8988T (cell line): ENCODE measurements around the gene RBBP4.

ENCODE experiments used
- DNase-seq: peaks from one replicate; pipeline ENCODE4 v3.0.0; 2011

RBBP4 gene

DNA sequence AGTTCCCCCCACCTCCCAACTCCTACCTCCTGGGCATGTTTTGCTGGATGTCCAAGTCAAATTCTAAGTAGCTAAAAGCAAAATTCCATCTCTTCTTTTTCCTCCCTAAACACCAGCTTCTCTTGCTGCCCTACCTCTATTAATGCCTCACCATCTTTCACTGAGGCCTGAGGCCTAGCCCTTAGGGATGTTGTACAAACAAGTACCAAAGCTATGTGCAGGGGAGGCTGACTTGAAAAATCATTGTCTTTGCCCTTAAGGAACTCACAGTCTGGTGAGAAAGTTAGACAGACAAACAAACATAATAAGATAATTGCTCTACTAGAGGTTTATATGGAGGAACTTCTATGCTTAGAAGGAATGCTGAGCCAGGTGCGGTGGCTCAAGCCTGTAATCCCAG lies 76.9 kb downstream of the RBBP4 start:
- DNase-seq = no peak

DNA sequence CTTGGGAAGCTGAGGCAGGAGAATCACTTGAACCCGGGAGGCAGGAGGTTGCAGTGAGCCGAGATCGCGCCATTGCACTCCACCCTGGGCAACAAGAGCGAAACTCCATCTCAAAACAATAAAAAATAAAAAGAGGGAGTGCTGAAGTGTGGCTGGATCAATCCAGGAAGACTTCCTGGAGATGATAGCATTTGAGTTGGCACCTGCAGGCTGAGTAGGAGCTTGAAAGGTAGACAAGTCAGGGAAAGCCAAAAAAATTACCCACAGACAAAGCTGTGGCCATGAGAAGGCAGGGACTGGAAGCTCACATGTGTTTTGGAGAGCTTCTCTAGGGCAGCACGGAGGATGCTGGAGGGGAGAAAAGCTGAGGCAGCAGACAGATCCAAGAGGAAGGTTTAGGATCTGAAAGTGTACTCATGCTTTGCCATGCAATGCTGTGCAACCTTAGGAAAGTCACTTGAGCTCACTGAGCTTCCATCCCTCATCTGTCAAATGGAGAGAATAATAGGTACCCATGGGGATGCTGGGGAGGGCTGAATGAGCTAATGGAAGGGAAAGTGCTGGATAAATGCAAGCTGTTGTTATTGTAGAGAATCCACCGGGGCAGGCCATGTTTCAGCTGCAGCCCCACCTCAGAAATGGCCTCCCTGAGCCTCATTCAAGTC lies 77.5 kb downstream of the RBBP4 start:
- no peak for DNase-seq

DNA sequence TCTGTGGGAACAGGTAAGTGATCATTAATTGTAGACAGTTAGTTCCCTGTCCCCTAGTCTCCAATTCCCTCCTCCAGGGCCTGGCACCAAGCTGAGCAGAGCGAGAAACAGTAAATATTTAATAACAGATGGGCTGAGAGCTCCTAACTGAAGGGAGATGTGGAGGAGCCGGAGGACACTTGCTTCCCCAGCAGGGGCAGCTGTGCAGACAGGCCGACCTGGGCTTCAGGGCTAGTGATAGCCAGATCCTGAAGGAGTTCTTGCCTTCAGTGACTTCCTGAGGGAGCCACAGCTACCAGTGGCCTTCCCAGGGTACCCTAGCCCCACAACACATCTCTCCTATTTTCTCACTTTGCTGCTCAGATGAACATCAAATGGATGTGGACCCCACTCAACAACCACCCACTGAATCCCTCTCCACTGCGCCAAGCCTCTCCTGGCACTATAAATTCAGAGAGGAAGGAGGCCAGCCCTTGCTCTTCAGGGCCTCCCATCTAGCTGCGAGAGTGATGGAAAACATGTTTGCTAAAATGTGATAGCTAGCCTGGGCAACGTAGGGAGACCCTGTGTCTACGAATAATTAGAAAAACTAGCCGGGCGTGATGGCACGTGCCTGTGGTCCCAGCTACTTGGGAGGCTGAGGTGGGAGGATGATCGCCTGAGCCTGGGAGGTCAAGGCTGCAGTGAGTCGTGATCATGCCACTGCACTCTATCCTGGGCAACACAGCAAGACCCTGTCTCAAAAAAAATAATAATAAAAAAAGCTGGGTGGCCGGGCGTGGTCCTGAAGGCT lies 78.4 kb downstream of the RBBP4 start:
- DNase-seq = no peak

DNA sequence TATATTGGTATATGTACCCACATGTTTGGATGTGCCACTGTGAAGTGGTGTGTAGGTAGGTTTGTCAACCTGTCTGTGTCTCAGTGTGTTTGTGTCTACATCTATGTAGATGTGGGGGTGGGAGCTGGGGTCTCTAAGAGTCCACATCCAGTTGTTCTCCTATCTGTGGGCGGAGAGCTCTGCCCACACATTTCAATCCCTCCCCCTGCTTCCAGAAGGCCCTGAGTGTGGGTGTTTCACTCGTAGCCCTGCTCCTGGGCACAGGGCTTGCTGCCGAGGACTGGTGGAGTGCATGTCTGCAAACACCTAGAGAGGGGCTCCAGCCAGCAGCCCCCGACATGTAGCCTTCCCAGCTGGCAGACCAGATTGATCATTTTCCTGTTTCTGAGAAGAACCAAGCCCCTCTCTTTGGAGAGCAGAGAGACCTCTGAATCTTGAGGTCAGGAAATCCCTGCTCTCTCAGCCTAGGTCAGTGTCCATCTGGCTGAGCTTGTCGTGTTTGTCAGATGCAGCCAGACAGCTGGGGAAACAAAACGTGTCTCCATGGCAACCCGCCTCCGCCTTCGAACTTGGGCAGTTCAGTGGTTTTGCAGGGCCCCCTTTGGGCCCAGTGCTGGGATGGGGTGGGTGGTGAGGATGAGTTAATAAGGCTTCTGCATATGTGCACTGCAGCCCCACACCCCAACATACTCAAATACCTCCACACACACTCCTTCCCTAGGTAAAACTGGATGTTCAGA lies 82.7 kb downstream of the RBBP4 start:
- no peak for DNase-seq
